SK-N-MC (cell line): ENCODE measurements around the gene C1orf167.
A peak's percentile ranks its signal among the peaks of the same experiment; 100 is the strongest.
"Not testable (repeated sequence)": the region's sequence is repeated elsewhere in the genome, so short reads cannot be mapped to it uniquely, and the experiment has no call there.

Experiments used
- DNase-seq: peaks from one replicate; pipeline ENCODE4 v3.0.0-alpha.2; 2011; ENCODE audit warnings: low read depth, low spot score
- H3K27ac ChIP-seq: fragments of 200-600 bp; sonication (generic); 2 replicates; pipeline ENCODE4 v1.5.1; 2016; ENCODE audit warnings: mixed run types
- H3K36me3 ChIP-seq: fragments of 200-600 bp; sonication (generic); 2 replicates; pipeline ENCODE4 v1.6.1; 2017; ENCODE audit warnings: antibody characterized with exemption, low read length, mixed read lengths; ENCODE audit not compliant: insufficient read depth
- H3K4me3 ChIP-seq: fragments of 200-600 bp; sonication (generic); 2 replicates; pipeline ENCODE4 v1.5.1; 2016
- H3K9ac ChIP-seq: fragments of 200-600 bp; sonication (generic); 2 replicates; pipeline ENCODE4 v1.8.0; 2017; ENCODE audit warnings: mixed run types, mixed read lengths; ENCODE audit not compliant: insufficient read length
- H3K9me3 ChIP-seq: fragments of 200-600 bp; sonication (generic); 2 replicates; pipeline ENCODE4 v1.6.1; 2017; ENCODE audit warnings: low read depth, mild to moderate bottlenecking, antibody characterized with exemption, low read length, moderate library complexity, mixed read lengths
- EZH2 ChIP-seq: fragments of 200-600 bp; sonication (generic); IDR thresholded peaks from one replicate; pipeline ENCODE4 v1.6.1; 2017; ENCODE audit warnings: antibody characterized with exemption
- FOXP2 ChIP-seq: optimal IDR thresholded peaks from 2 replicates; pipeline ENCODE3; 2011; ENCODE audit warnings: mild to moderate bottlenecking, moderate library complexity; ENCODE audit not compliant: insufficient read depth; ENCODE audit errors: extremely low read length, control extremely low read depth
- POLR2AphosphoS5 ChIP-seq: IDR thresholded peaks from 2 replicates; pipeline ENCODE4 v1.6.1; 2012; ENCODE audit warnings: mild to moderate bottlenecking, low read depth, low read length, borderline replicate concordance

Gene C1orf167

DNA sequence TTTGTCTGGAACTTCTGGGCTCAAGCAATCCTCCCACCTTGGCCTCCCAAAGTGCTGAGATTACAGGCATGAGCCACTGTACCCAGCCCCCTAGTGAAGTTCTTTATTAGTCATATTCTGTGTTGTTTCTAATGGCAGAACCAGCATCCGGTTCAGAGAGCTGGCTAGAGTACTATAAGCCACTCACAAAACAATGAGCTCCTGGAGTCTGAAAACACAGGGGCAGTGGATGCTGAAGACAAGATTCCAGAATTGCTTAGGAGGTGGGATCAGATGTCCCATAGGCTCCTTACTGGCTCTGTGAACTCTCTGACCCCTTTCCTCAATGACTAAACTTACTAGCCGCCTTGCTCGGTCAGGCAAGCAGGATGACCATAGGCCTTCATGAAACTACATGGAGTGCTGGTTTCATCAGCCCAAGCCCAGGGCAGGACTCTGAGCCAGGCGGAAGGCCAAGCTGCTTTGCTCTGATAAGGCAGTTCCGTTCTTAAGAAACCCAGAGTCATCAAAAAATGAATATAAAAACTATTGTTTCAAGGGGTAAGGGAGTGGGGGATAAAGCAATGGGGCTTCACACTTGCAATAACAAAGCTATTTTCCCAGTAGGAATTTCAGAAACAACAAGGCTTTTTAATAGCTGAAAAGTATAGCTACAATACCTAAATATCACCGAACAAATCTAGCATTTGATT is 35.7 kb downstream of the C1orf167 start:
- TF ChIP-seq FOXP2 (no peak), EZH2 (no peak), POLR2AphosphoS5 (no peak)
- Histone ChIP-seq H3K9ac (no peak overlapping the region), H3K36me3 (no peaks in the 10 kb centered on the region), H3K9me3 (no peaks in the 10 kb centered on the region), H3K27ac (no peak overlapping the region), H3K4me3 (no peak overlapping the region)
- no peak for DNase-seq

DNA sequence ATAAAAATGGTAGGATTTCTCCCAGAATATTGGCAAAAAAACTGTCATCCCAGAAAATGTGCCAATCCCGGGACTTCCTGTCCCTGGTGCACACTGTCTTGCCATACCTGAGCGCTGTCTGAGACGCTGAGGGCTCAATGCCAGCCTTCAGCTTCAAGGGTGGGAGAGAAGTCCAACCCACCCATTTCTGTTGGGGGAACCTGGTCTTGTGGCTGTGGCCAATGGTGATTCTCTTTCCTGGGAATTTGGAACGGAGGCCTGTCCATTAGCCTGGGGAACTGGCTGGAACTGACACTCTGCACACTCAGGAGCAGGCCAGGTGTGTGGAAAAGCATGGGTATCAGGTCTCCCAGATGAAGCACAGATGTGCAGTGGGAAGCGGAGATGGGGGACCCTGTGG is 37.1 kb downstream of the C1orf167 start:
- H3K9ac ChIP-seq: no peak overlapping the region
- TF ChIP-seq FOXP2: no peak
- TF ChIP-seq EZH2: no peak
- TF ChIP-seq POLR2AphosphoS5: no peak
- no peak overlapping the region for H3K27ac ChIP-seq
- H3K9me3 ChIP-seq: no peaks in the 10 kb centered on the region
- H3K4me3 ChIP-seq: no peak overlapping the region
- DNase-seq: no peak
- H3K36me3 ChIP-seq: no peaks in the 10 kb centered on the region

DNA sequence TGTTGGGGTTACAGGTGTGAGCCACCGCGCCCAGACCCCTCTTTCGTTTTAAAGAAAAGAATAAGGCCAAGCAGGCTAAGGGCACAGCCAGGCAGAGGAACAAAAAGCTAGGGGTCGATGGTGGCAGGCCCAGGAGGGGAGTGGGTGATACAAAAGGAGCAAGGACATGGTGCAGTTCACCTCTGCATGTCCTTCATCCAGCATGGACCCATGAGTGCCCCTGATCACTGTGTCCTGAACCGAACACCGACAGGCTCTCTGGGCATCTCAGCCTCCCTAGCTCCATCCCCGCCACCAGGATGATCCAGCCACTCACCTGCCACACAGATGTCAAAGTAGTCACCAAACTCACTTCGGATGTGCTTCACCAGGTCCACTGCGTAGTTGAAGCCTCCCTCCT is 37.9 kb downstream of the C1orf167 start:
- no peak overlapping the region for H3K9ac ChIP-seq
- H3K36me3 ChIP-seq: no peaks in the 10 kb centered on the region
- no peaks in the 10 kb centered on the region for H3K9me3 ChIP-seq
- H3K4me3 ChIP-seq: no peak overlapping the region
- no peak for TF ChIP-seq POLR2AphosphoS5
- no peak for TF ChIP-seq FOXP2
- TF ChIP-seq EZH2: no peak
- DNase-seq: no peak
- H3K27ac ChIP-seq: no peak overlapping the region

DNA sequence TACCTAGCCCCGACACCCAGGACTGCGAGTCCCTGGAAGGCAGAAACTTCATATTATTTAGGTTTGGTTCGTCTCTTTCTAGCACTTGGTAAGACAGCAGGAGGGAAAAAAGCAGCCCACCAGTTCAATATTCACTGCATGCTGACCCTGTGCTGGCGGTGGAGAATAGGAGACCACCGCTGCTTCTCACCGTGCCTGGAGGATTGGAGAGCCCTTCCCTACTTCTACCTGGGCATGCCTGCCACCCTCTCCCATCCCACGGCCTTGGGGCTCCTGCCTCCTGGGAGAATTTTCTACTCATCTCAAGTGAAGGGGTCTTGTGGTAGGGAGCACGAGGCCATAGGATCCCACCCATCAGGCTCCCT is 38.4 kb downstream of the C1orf167 start:
- Histone ChIP-seq H3K36me3 (no peaks in the 10 kb centered on the region), H3K9me3 (no peaks in the 10 kb centered on the region), H3K4me3 (no peak overlapping the region), H3K9ac (no peak overlapping the region), H3K27ac (no peak overlapping the region)
- TF ChIP-seq FOXP2 (no peak), POLR2AphosphoS5 (no peak), EZH2 (no peak)
- DNase-seq: no peak

DNA sequence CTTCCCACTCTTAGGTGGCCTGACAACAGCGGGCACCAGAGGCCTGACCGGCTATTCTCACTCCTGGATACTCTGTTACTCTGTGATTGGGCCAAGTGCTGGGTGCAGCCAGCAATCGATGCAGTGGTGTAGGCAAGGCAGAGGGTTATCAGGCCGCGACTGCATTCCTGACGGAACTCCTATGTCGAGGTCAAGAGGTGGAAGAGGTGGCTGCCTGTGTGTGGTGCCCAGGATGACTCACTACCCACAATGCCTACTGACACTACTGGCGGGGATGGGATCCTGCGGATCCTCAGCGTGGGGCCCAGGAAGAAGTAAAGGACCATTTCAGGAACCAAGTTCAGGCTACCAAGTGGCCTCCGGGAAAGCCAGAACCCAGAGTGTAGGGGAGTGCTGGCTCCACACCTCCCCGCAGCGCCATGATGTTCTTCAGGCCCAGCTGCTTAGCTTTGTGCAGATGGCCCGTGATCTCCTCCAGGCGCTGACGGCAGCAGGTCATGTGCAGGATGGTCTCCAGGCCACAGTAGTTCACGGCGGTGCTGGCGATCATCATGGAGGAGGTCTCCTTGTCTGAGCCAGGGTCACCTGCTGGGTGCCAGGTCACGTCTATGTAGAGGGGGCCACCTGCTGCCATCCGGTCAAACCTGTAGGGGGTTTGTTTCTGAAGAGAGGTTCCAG is 38.9 kb downstream of the C1orf167 start:
- Histone ChIP-seq H3K4me3 (no peak overlapping the region), H3K9me3 (no peaks in the 10 kb centered on the region), H3K9ac (no peak overlapping the region), H3K36me3 (no peaks in the 10 kb centered on the region), H3K27ac (no peak overlapping the region)
- no peak for DNase-seq
- TF ChIP-seq EZH2 (no peak), FOXP2 (no peak), POLR2AphosphoS5 (no peak)

DNA sequence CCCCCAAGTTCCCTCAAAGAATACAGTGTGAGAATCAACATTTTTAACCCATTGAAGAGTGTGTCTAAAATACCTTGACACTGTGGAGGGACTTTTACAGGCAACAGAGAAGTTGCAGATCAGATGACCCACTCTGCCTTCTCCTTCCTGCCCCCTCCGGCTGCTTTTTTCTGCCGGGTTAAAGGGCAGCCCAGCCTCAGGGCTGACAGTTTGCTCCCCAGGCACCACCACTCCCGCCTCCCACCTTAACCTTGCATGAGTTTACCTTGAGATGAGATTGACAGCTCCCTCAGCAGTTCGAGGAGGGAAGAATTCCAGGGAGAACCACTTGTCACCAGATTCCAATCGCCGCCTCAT is 40.6 kb downstream of the C1orf167 start:
- peaks cover 6% of the 10 kb centered on the region; the same call in 1 of the 2 replicates for H3K36me3 ChIP-seq
- no peak overlapping the region for H3K4me3 ChIP-seq
- H3K9ac ChIP-seq: peak overlapping the region; percentile 5
- no peak for TF ChIP-seq POLR2AphosphoS5
- TF ChIP-seq FOXP2: no peak
- no peak for TF ChIP-seq EZH2
- no peak for DNase-seq
- H3K27ac ChIP-seq: no peak overlapping the region
- H3K9me3 ChIP-seq: no peaks in the 10 kb centered on the region

DNA sequence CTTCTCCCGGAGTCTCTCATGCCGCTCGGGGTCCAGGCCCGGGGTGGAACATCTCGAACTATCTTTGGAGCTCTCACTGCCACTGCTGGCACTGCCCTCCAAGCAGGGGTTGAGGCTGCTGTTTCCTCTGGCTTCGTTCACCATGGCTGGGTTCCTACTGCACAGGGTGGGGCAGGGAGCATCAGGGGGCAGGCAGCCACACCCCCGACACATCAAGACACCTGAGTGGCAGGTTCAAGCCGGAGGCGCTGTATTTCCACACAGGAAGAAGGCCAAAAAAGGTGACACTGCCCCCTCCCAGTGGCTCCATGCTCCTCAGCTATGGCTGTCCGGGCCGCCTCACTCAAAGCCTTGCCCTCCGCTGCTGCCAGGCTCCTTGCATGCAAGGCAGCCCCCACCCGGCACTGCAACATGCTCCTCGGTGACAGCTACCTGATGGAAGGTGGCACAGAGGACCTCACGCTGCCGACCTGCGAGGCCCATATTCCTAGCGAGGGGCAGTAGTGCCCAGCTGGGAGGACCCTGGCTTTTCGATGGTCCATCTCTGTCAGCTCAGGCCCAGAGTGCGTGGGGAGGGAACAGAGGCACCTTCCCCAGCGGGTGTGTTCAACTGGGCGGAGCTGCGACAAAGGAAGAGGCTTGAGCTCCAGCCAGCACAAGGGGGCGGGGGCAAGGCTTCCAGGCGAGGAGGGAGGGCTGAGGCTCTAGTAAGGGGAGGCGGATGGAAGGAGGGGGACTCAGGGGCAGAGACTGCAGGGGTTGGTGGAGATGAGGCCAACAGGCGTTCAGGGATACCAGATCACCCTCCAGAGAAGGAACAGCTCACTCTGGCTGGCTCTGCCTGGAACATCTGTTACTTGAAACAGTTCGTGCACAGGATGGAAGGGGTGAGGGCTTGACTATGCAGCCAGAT is 41.2 kb downstream of the C1orf167 start:
- Histone ChIP-seq H3K36me3 (peaks cover 12% of the 10 kb centered on the region), H3K4me3 (peak overlapping the region; percentile 56), H3K27ac (no peak overlapping the region), H3K9ac (peak overlapping the region; percentile 29), H3K9me3 (no peaks in the 10 kb centered on the region)
- TF ChIP-seq FOXP2 (no peak), EZH2 (no peak), POLR2AphosphoS5 (no peak; the same call in 1 of the 2 replicates)
- peak; percentile 10 for DNase-seq

DNA sequence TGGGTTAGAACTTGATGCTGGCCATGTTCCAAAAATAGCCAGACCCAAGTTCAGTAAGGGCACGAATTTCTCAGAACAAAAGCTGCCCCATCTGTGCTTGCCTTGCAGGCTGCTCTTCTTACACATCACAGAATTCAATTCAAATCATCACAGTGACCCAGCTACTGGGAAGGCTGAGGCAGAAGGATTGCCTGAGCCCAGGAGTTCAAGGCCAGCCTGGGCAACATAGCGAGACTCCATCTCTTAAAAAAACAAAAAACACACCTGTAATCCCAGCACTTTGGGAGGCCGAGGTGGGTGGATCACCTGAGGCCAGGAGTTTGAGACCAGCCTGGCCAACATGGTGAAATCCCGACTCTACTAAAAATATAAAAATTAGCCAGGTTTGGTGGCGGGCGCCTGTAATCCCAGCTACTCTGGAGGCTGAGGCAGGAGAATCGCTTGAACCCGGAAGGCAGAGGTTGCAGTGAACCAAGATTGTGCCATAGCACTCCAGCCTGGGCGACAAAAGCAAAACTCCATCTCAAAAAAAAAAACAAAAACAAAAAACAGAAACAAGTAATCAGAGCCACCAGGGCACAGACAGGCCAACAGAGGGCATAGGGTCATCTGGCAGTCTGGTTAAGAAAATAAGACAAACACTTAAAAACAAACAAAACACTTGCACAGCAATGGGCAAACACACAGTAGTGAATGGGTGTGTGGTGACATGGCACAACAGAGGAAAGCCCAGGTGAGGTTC is 42.1 kb downstream of the C1orf167 start:
- Histone ChIP-seq H3K36me3 (peaks cover 21% of the 10 kb centered on the region), H3K4me3 (peak overlapping the region; percentile 90), H3K9ac (peak overlapping the region; percentile 29)
- not testable (repeated sequence) for H3K27ac ChIP-seq, H3K9me3 ChIP-seq, DNase-seq
